IMR-90 (cell line): ENCODE results near the gene SUGCT. TPM values are rescaled to one million over a fixed set of nuclear protein-coding genes. Genes with fewer than 3 reads are reported as not detected.

Experiments
- ATAC-seq: fragments of 200-7000 bp; cut with Tn5 transposase; 2 replicates; pipeline ENCODE4 v1.9.1; 2020; ENCODE audit warnings: low read depth, mild to moderate bottlenecking, moderate library complexity
- BruUV-seq: library from RNA; stranded (reverse); fragments of 400-500 nt; replicated peaks from 2 replicates; lab custom pipeline; 2021; lab: Mats Ljungman, UMichigan
- CTCF ChIA-PET: fragments of 300-600 bp; formaldehyde crosslinking; extraction: SDS; loops from one replicate; lab custom pipeline; 2021; ENCODE audit warnings: antibody characterized with exemption; lab: Yijun Ruan, JAX
- POLR2A ChIA-PET: fragments of 300-600 bp; sonication (Branson Sonifier 250); formaldehyde crosslinking; loops from one replicate; lab custom pipeline; 2022; ENCODE audit warnings: antibody characterized with exemption; ENCODE audit not compliant: unreplicated experiment; lab: Charles Lee
- DNase-seq: peaks from one replicate; pipeline ENCODE4 v3.0.0; 2013
- H2AFZ ChIP-seq: replicated peaks from 2 replicates; pipeline ENCODE3; 2013; ENCODE audit warnings: low read length, mild to moderate bottlenecking; ENCODE audit not compliant: poor library complexity
- H2AK5ac ChIP-seq: 2 replicates; pipeline ENCODE4 v1.6.1; 2013; ENCODE audit warnings: low read depth, low read length, inconsistent platforms
- H2AK9ac ChIP-seq: replicated peaks from 2 replicates; pipeline ENCODE3; 2013; ENCODE audit warnings: mild to moderate bottlenecking, low read depth, low read length, moderate library complexity; ENCODE audit not compliant: poor library complexity
- H2BK120ac ChIP-seq: 2 replicates; pipeline ENCODE4 v1.6.1; 2013; ENCODE audit warnings: low read depth, low read length, inconsistent platforms
- H2BK15ac ChIP-seq: 3 replicates; pipeline ENCODE4 v1.6.1; 2013; ENCODE audit warnings: low read depth, low read length, inconsistent platforms
- H2BK20ac ChIP-seq: 2 replicates; pipeline ENCODE4 v1.6.1; 2013; ENCODE audit warnings: low read depth, mild to moderate bottlenecking, inconsistent platforms, low read length, moderate library complexity
- H2BK5ac ChIP-seq: 2 replicates; pipeline ENCODE4 v1.6.1; 2013; ENCODE audit warnings: mild to moderate bottlenecking, low read depth, low read length, inconsistent platforms; ENCODE audit not compliant: poor library complexity, severe bottlenecking
- H3K14ac ChIP-seq: replicated peaks from 2 replicates; pipeline ENCODE4 v1.6.1; 2013; ENCODE audit warnings: low read depth, low read length, inconsistent platforms
- H3K18ac ChIP-seq: 2 replicates; pipeline ENCODE4 v1.6.1; 2013; ENCODE audit warnings: low read depth, low read length, control low read depth
- H3K23ac ChIP-seq: 2 replicates; pipeline ENCODE4 v1.6.1; 2013; ENCODE audit warnings: low read depth, low read length, inconsistent platforms
- H3K27ac ChIP-seq: 2 replicates; pipeline ENCODE4 v1.5.1; 2013; ENCODE audit warnings: mild to moderate bottlenecking, control low read depth, low read length; ENCODE audit not compliant: insufficient read depth
- H3K27me3 ChIP-seq: 2 replicates; pipeline ENCODE4 v1.6.1; 2013; ENCODE audit warnings: low read length; ENCODE audit not compliant: control insufficient read depth, insufficient read depth
- H3K36me3 ChIP-seq: 2 replicates; pipeline ENCODE4 v1.6.1; 2013; ENCODE audit warnings: low read length, mixed read lengths; ENCODE audit not compliant: control insufficient read depth, insufficient read depth
- H3K4ac ChIP-seq: 2 replicates; pipeline ENCODE4 v1.6.1; 2013; ENCODE audit warnings: low read depth, low read length, inconsistent platforms
- H3K4me1 ChIP-seq: 2 replicates; pipeline ENCODE4 v1.6.1; 2013; ENCODE audit warnings: low read length, mixed read lengths; ENCODE audit not compliant: control insufficient read depth, insufficient read depth
- H3K4me2 ChIP-seq: 2 replicates; pipeline ENCODE4 v1.6.1; 2013; ENCODE audit warnings: low read depth, mild to moderate bottlenecking, control low read depth, low read length, moderate library complexity
- H3K4me3 ChIP-seq: 2 replicates; pipeline ENCODE4 v1.5.1; 2013; ENCODE audit warnings: low read depth, mild to moderate bottlenecking, control low read depth, low read length, moderate library complexity; ENCODE audit not compliant: insufficient read depth
- H3K56ac ChIP-seq: 2 replicates; pipeline ENCODE4 v1.6.1; 2013; ENCODE audit warnings: low read length, inconsistent platforms; ENCODE audit not compliant: insufficient read depth; ENCODE audit errors: extremely low read depth
- H3K79me1 ChIP-seq, 2 experiments: 2 replicates each; pipeline ENCODE4 v1.6.1; 2013; ENCODE audit warnings: low read length in 2 of 2, inconsistent platforms in 1 of 2, low read depth in 1 of 2
- H3K9ac ChIP-seq: 2 replicates; pipeline ENCODE4 v1.6.1; 2013; ENCODE audit warnings: low read depth, low read length, control low read depth
- H3K9me1 ChIP-seq: 2 replicates; pipeline ENCODE4 v1.6.1; 2013; ENCODE audit warnings: low read length, inconsistent platforms; ENCODE audit not compliant: insufficient read depth
- H3K9me3 ChIP-seq: 2 replicates; pipeline ENCODE4 v1.6.1; 2013; ENCODE audit warnings: low read length; ENCODE audit not compliant: control insufficient read depth, insufficient read depth
- H4K20me1 ChIP-seq: 2 replicates; pipeline ENCODE4 v1.6.1; 2013; ENCODE audit warnings: low read length, inconsistent platforms; ENCODE audit not compliant: insufficient read depth
- H4K5ac ChIP-seq: 2 replicates; pipeline ENCODE4 v1.6.1; 2013; ENCODE audit warnings: mild to moderate bottlenecking, low read depth, low read length, control low read depth
- H4K8ac ChIP-seq, 2 experiments: 2 replicates each; pipeline ENCODE4 v1.6.1; 2013; ENCODE audit warnings: low read depth in 2 of 2, low read length in 2 of 2, control low read depth in 1 of 2, inconsistent platforms in 1 of 2
- H4K91ac ChIP-seq: 2 replicates; pipeline ENCODE4 v1.6.1; 2013; ENCODE audit warnings: low read depth, low read length, inconsistent platforms; ENCODE audit not compliant: insufficient read depth
- CHD1 ChIP-seq: IDR thresholded peaks from 2 replicates; pipeline ENCODE4 v1.6.1; 2012; ENCODE audit warnings: low read depth, low read length, improper control_type of control experiment
- WGBS, 2 experiments: methylation state at CpG; one replicate each; pipeline versions ENCODE4 v1.1.5 to v1.1.7; 2013; ENCODE audit warnings: missing lambda C conversion rate in 2 of 2; ENCODE audit not compliant: insufficient read length in 1 of 2; ENCODE audit errors: extremely low coverage in 2 of 2; 5-methylcytosine and 5-hydroxymethylcytosine counted together
- dilution Hi-C: fragments of 300-500 bp; cut with HindIII; formaldehyde crosslinking; loops from one replicate; pipeline ENCODE4 v1.14.3; 2018; ENCODE audit warnings: low sequenced_read_pairs; ENCODE audit not compliant: unreplicated experiment
- in situ Hi-C: fragments of 300-500 bp; cut with MboI; formaldehyde crosslinking; loops from 3 replicates; pipeline ENCODE4 v1.14.3; 2019; ENCODE audit warnings: low sequenced_read_pairs, inconsistent platforms, mixed read lengths
- intact Hi-C: fragments of 100-400 bp; cut with micrococcal nuclease; formaldehyde crosslinking; loops from 2 replicates; pipeline ENCODE4 v1.10.0; 2022
- polyA plus RNA-seq, 3 experiments: library from polyadenylated mRNA; depleted of rRNA; stranded (reverse); fragments of >200 nt; gene quantifications; 2 replicates each; pipeline ENCODE4 v1.2.3, GENCODE V29; 2012; ENCODE audit warnings: low replicate concordance in 1 of 3
- total RNA-seq: library from RNA; depleted of rRNA; stranded (reverse); fragments of >200 nt; gene quantifications from 2 replicates; pipeline ENCODE4 v1.2.3, GENCODE V29; 2012

The SUGCT gene
- total and polyA plus RNA-seq, 2 of the 4 experiments (the other 2 are of a cell fraction), result 5.9 to 8.3 TPM

GRCh38 chr7:40851001-40851400 is 716.2 kb downstream of the SUGCT start:
- H2AK9ac ChIP-seq, result no peak overlapping the region
- H3K27me3 ChIP-seq, result no peaks in the 10 kb centered on the region
- H4K91ac ChIP-seq, result no peak overlapping the region
- no peaks in the 10 kb centered on the region for H3K79me1 ChIP-seq
- POLR2A ChIA-PET, result no interaction called here
- dilution Hi-C loops (no loop called here), intact Hi-C loops (no loop called here), in situ Hi-C loops (no loop called here)
- no peak overlapping the region for H3K9ac ChIP-seq
- no peak overlapping the region for H3K4me2 ChIP-seq
- H4K20me1 ChIP-seq, result no peaks in the 10 kb centered on the region
- no peaks in the 10 kb centered on the region for H3K36me3 ChIP-seq
- no peak for TF ChIP-seq CHD1
- H3K27ac ChIP-seq, result no peak overlapping the region
- H2BK120ac ChIP-seq, result no peak overlapping the region
- H2AK5ac ChIP-seq, result no peak overlapping the region
- no peak for DNase-seq
- ATAC-seq, result no peak
- H3K4ac ChIP-seq, result no peak overlapping the region
- H3K4me3 ChIP-seq, result no peak overlapping the region
- H4K5ac ChIP-seq, result no peak overlapping the region
- WGBS, 2 experiments, result no CpG with 5 or more reads among the region's 3 CpGs
- H3K4me1 ChIP-seq, result no peaks in the 10 kb centered on the region
- no peak overlapping the region for H2AFZ ChIP-seq
- H3K9me3 ChIP-seq, result no peaks in the 10 kb centered on the region
- no peak overlapping the region for H3K23ac ChIP-seq
- no peak overlapping the region for H3K14ac ChIP-seq
- no peak overlapping the region for H3K56ac ChIP-seq
- no peak overlapping the region for H2BK15ac ChIP-seq
- no peak overlapping the region for H2BK5ac ChIP-seq
- BruUV-seq, result no TSS peak
- H3K9me1 ChIP-seq, result no peaks in the 10 kb centered on the region; the same call in 1 of the 2 replicates
- no peak overlapping the region for H4K8ac ChIP-seq
- H2BK20ac ChIP-seq, result no peak overlapping the region
- CTCF ChIA-PET, result no interaction called here
- no peak overlapping the region for H3K18ac ChIP-seq
